ENCODE data around the gene CCDC122.

CCDC122 gene

DNA sequence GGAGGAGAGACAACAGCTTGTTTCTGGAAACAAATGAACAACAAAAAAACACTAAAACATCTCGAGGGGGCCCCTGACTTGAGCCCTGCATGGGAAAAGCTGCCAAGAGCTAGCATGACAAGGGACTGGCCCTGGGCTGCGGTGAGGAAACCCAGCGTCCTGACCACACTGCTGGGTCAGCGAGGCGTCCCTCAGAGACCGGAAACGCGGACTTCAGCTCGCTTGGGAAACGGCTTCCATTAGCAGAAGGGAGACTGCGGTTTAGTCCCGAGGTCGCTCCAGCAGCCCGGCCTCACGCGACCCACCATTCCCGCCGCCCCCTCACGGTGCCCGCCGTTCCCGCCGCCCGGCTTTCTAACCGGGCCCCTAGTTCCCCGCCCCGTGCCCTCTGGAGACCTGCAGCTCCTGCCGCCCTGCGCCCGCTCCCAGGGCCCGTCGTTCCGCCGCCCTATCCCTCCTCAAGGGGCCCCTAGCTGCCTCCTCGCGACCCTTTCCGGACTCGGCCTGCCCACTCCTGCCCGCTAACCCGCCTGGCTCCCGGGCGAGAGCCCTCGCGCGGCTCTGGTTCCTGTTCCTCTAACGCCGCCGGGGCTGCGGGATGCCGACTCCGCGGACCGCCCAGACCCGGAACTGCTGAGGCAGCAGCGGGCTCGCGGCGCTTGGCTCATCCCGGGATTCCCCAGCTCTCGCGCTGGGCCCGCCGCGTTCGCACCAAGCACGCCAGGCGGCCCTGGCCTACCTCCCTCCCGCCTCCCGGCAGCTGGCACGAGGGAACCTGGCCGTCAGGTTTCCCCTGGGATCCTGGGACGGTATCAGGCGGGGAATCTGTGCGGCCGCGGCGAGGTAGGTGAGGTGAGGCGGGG lies at the start of gene CCDC122:
Gene CCDC122 (minus strand): TSS at position 849 of the 863 bp plus-strand sequence. CDS start 10,364 bp downstream, outside the sequence.
- DNase-seq (ENCODE audit: low read depth): peak; percentile 49

DNA sequence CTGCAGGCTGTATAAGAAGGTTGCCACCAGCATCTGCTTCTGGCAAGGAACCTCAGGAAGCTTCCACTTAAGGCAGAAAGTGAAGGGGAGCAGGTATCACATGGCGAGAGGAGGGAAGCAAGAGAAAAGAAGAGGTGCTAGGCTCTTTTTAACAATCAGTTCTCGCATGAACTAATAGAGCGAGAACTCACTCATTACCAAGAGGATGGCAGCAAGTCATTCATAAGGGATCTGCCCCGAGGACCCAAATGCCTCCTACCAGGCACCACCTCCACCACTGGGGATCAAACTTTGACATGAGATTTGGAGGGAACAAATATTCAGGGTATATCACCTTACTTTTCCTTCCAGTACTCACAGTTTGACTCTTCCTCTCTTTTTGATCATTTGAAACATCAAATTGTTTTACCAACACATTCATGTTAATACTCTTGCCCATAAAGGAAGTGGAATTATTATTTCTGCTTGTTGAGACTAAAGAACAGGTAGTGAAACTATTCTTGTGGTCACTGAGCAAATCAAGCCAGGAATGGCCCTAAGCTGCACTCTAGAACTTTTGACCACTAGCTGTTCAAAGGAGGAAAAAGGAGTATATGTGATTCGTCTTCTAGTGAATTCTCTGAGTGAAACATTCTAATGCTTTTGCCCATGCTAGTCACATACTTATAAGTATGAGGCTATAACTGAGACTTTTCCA lies 45.2 kb upstream of the CCDC122 start:
- DNase-seq (ENCODE audit: low read depth): no peak

DNA sequence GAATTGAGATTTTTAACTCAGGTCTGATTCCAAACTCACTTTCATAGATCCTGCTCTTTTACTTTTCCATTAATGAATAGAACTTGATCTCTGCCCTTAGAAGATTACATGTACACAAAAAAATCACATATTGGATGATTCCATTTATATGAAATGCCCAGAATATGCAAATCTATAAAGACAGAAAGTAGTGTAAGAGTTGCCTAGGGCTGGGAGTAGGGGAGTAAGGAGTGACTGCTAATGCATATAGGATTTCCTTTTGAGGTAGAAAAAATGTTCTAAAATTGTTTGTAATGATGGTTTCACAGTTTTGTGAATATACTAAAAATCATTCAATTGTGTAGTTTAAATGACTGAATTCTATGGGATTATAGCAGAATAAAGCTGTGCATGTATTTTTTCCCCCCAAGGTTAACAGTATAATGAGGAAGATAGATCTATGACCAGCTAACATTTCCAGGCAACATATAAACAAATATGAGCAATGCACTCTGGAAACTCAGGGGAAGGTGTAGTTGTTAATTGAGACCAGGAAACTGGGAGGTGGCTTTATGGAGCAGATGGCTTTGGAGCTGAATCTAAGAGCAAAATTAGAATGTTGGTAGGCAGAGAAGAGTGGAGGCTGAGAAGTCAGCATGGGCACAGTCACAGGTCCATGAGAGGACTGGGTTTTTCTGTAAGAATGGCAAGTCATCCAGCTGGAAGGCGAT lies 41.6 kb upstream of the CCDC122 start:
- no peak for DNase-seq (ENCODE audit: low read depth)

DNA sequence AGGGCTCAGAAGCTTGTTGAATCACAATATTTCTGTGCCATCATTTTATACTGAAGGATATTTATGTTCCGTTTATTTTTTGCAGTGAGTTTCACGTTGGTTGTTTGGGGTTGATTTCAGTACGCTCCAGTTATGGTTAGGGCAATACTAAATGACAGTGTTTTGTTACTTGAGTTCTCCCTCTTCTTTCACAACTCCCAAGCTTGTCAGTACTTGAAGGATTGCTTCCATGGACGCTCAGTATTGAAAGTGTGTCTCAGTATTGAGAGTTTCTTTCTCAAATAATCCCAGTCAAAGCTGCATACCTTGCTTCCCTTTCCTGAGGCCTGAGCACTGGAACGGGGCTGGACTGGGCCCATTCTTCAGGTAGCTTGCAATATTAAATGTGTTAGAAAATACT lies 39.1 kb upstream of the CCDC122 start:
- DNase-seq (ENCODE audit: low read depth): no peak

DNA sequence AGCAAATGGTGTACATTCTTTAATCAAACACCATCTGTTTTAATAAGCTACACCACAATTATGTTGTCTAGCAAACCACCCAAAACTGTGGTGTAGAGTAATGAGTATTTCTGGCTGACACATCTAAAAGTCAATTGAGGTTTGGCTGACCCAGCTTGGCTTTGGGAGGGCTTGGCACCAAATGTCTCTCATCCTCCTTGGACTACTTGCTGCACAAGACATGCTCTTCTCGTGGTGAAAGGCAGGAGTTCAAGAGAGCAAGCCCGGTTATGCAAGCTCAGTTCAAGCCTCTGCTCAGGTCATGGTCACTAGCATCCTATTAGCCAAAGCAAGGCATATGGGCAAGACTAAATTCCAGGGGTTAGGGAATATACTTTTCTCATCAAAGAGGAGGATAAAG lies 37.3 kb upstream of the CCDC122 start:
- no peak for DNase-seq (ENCODE audit: low read depth)

DNA sequence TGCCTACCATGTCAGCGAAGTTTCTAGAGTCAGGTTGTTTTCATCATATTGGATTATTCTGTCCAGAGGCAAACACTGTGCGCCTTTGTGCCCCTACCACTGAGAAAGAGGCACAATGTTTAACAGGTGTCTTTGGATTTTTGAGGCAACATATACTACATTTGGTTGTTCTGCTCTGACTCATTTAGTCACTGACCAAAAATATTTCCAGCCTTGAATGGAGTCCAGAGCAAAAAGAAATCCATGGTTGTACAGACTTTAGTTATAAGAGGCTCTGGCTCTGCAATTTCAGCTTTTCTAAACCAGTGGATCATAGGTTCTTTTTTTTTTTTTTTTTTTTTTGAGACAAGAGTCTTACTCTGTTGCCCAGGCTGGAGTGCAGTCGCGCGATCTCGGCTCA lies 35.9 kb upstream of the CCDC122 start:
- no peak for DNase-seq (ENCODE audit: low read depth)

DNA sequence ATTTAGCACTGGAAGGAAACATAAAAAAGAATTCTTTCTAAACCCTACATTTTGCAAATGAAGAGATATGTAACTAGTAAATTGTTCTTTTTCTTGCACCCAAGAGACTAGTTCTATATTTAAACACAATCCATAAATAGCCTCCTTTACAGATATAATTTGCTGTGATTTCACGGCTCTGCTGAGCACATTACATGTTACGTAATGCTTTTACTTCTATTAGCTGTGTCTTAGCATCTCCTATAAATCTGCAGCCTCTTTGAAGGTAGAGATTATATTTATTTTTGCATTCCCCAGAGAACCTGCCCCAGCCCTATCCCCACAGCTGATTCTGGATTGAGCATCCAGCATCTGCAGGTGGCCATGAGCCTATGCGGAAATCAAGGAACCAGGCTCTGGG lies 32.3 kb upstream of the CCDC122 start:
- DNase-seq (ENCODE audit: low read depth): no peak

DNA sequence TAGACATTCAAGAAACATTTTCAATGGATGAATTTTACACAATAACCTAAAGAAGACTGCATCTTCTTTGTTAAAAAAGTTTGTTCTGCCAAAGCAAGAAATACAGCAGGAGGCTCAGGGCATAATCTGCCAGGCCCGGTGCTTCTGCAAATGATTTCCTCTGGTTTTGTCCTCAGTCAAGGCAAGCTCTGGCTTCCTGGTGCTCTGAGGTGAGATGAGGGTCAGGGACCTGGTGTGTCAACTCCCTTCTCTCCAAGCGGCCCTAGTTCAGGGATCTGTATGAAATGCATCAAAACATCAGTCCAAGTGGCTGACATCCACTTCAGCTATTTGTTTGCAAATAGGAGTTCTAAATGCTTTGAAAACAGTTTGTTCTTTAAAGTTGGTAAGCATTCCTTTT lies 31.7 kb upstream of the CCDC122 start:
- no peak for DNase-seq (ENCODE audit: low read depth)

DNA sequence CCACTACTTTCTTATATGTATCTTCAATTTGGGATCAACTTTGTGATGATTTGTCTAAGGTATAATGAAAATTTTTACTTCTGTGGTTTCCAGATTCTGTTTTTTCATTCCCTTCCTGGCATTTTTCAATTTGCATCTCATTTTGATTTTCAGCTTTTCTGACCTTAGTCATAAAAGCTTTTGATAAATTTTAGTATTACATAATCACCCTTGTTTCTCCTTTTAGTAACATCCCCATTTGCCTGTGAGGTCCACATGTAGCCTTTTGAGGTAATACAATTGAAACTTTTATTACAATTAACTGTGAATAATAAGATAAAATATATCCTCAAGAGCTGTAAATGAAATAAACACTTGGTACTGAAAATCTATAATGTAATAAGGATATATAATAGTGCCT lies 31.3 kb upstream of the CCDC122 start:
- DNase-seq (ENCODE audit: low read depth): no peak

DNA sequence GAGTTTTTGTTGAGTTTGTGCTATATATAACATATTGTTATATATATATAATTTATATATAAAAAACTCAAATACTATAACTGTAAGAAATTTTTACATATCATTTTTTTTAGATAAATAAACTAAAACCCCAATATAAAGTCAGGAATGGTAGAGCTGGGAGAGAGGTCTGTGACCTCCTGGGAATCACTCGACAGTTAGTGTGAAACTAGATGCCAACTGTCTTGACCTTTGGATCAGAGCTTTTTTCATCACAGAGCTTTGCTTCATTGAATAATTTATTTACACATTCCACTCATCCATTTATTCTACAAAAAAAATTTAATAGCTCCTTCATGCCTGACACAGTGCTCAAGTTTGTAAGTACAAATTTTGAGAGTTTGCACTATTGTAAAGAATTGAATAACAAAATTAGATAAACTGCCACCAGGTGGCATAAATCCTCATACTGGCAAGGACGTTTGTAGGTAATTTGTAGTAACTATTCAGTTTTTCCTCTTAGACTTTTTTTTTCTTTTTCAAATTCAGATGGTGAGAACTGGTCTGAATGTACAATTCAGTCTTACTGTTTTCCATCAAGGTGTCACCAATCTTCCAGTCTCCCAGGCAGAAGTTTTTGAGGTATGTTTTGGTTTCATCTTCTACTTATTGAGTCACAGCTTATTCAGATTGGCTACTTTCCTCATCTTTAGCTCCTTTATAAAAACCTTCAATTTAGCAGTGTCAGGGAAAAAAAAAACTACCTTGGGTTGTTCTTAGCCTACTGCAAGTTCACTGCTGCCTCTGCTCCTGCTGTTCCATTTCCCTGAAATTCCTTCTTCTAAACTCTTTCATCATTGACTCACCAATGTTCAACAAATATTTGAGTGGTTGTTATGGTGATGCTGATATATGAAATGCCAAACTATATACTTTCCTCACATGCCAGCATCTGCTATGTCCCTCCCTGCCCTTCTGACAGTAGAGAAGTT lies 28.9 kb upstream of the CCDC122 start:
- no peak for DNase-seq (ENCODE audit: low read depth)

DNA sequence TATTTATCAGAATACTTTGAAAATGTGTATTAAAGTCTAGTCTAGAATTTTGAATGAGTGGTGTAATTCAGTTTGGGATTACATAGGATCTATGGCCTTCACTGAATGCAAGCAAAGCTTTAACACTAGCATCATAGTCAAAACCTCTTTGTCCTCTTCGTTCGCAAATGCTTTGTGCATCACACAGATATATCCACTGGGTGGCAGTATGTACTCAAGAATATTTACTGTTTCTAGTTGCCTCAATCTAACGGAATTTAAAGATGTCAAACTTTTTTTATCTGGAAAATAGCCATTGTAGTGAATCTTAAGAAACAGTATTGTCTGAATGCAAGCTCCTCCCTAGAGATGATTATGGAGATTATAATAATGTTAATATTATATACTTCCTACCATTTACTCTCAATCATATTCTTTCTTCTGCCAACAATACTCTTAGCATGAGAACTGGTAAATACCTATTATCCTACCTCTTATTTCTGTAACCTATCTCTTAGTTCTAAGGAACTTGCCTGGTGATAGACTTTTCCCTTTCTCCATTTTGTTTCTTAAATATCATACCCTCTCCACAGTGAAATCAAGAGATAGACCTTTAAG lies 26.0 kb upstream of the CCDC122 start:
- DNase-seq (ENCODE audit: low read depth): no peak

DNA sequence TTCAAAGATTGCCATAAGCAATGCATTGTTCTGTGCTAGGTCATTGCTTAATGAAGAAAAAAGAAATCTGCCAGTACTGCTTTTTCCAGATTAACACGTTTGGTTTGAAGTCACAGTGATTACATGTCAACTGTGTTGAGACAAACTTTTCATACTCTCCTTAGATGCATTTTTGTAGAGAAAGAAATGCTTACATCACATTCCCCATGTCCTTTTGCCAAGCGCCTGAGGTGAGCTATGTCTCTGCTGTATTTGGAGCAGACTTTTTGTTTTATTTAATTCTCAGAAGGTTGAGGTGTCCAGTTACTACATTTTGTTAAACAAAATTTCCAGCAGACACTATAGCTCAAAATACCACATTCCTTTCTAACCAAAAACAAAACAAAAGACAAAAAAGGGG lies 16.4 kb upstream of the CCDC122 start:
- no peak for DNase-seq (ENCODE audit: low read depth)

DNA sequence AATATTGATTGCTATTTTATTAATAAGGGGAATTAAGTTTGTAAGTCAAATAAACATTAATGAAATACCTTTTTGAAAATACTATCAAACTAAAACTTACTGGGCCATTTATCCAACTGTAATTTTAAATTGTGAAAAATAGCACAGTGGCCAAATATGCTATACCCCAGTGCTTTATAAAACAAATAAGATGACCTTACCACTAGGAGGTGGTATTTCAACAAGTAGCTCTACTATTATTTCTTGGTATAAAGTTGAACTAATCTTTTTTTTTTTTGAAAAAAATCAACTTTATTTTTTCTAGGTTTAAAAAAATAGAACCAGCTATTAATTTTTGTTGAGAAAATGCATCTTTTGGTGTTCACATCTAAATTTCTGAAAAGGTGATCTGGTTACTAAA lies 14.9 kb upstream of the CCDC122 start:
- no peak for DNase-seq (ENCODE audit: low read depth)

DNA sequence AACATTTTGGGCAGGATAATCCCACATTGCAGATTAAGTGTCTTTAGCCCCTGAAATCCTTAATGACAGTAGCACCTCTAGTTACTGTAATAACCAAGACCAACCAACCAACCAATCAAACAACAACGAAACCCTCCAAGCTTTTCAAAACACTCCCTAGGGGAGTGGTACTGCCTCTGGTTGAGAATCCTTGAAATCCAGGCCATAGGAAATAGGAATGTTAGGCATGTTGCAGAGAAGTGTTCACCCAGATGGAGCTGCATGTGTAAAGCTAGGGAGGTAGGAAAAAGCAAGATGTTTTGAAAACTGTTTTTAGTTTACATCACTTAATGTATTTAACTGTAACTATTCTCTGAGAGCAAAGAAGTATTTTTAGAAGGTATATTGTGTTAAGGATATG lies 4.7 kb upstream of the CCDC122 start:
- no peak for DNase-seq (ENCODE audit: low read depth)

DNA sequence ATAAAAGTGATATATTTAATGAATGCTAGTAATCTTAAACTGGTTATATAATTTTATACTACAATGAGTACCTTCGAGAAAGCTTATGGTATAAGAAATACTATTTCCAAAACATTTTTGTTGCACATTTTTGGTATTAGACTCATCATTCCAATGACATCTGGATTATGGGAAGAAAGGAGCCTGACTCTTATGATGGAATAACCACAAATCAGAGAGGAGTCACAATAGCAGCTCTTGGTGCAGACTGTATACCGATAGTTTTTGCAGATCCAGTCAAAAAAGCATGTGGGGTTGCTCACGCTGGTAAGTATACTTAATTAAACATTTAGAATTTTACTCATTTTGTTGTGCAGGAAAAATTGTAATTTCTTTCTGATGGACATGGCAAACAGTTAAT lies 4.1 kb upstream of the CCDC122 start:
- DNase-seq (ENCODE audit: low read depth): no peak

DNA sequence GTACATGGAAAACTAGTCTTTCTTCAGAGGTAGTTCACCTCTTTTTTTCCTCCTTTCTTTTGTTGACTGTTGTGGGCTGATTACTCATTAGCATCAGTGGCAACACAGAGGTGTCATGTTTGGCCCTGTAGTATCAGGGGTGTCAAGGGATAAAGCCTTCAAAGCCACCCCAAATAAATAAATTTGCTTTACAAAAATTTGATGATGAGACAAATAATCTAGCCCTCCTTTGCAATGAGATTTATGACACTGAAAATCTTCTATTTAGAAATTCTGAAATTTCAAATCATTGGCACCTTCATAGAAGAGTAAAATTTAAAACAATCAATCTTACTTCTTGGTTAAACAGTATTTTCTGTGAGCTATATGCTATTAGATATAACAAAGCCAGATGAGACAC lies 2.0 kb upstream of the CCDC122 start:
- DNase-seq (ENCODE audit: low read depth): no peak

DNA sequence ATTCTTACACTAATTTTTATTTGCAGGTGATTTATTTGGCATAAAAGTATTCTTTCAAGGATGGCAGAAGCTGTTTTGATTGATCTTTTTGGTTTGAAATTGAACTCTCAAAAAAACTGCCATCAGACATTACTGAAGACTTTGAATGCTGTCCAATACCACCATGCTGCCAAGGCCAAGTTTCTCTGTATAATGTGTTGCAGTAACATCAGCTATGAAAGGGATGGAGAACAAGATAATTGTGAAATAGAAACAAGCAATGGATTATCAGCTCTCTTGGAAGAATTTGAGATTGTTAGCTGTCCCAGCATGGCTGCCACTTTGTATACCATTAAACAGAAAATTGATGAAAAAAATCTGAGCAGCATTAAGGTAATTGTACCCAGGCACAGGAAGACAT lies 1.4 kb upstream of the CCDC122 start:
- DNase-seq (ENCODE audit: low read depth): no peak

DNA sequence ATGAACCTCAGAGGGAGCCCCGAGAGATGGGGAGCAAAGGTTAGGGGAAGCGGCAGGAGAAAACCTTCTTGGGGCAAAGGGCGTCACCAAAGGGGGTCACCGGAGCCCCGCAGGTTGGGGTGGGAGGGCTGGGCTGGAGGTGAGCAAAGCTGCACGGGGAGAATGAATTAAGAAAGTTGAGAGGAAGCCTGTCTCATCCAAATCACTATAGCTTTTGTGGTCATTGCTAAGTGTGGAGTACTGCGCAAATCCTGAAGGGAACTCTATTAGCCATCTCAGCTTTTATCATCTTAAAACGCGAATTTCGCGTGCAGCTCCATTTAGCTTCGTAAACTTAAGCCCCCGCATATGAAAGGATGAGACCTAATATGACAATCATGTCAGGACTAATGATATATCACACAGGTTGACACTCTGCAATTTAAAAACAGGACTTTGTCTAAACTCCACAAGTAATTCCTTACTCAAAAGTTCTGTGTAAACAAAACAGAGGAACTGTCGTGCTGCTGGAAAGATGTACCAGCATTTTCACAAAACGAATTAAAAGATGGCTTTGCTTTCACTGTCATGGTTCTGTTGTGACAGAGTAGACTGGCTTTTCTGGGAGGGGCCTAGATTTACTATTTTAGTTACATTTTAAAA lies 795 bp upstream of the CCDC122 start:
- no peak for DNase-seq (ENCODE audit: low read depth)

DNA sequence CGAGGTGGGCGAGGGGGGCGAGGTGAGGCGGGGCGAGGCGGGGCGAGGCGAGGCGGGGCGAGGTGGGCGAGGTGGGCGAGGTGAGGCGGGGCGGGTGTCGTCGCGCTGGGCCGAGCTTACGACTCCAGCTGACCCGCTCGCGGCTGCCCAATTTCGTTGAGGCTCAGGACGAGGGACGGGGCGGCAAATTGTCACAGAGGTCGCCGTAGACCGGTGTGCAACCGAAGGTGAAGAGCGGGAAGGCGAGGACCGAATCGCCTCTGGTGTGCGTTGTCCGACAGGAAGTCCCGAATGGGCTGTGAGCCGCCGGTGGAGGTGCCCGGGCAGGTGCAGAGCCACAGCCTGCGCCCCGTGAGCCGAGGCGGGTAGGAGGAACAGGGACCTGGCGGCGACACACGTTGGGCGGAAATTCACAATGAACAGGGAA lies 228 bp upstream of the CCDC122 start, which contains the start of gene LACC1:
Gene LACC1 (plus strand): TSS at position 150 of the 427 bp plus-strand sequence. CDS start 1,082 bp downstream, outside the sequence.
- peak; percentile 0 for DNase-seq (ENCODE audit: low read depth)

DNA sequence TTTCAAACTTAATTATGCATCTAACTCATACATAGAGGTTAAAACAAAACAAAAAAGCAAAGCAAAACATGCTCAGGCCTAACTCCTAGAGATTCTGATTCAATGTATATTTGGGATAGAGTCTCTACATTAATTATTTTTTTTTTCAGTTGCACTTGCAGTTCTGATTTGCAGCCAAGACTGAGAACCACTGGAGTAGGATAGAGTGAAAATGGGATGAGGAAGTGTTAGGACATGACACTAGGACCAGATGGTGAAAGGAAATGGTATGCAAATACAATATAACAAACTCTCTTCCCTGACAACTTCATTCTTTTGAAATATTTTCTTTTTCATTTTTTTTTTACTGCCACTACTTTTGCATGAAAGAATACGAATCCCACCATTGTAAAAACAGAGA lies 1.8 kb downstream of the CCDC122 start:
- DNase-seq (ENCODE audit: low read depth): no peak

DNA sequence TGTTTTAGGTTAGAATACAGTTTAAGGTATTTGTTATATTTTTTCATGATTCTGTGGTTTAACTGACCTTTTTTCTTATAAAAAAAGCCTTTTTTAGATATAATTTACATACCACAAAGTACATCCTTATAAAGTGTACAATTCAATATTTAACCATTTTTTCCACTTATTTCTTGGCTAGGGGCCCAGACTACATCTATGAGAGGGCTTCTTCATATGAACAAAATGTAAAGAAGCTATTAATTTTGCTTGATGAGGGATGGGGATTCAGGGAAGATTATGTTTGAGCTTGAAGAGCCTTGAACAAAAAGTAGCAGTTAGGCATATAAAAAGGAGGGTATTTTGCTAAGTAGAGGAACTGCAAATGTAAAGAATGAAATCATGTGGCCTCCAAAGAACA lies 2.2 kb downstream of the CCDC122 start:
- no peak for DNase-seq (ENCODE audit: low read depth)
